IMR-90 (cell line): ENCODE measurements around the gene CCDC181. TPM values are rescaled to one million over a fixed set of nuclear protein-coding genes. Genes with fewer than 3 reads are reported as not detected.

Source experiments
- ATAC-seq: fragments of 200-7000 bp; cut with Tn5 transposase; 2 replicates; pipeline ENCODE4 v1.9.1; 2020; ENCODE audit warnings: low read depth, mild to moderate bottlenecking, moderate library complexity
- BruUV-seq: library from RNA; stranded (reverse); fragments of 400-500 nt; replicated peaks from 2 replicates; lab custom pipeline; 2021; lab: Mats Ljungman, UMichigan
- CTCF ChIA-PET: fragments of 300-600 bp; formaldehyde crosslinking; extraction: SDS; loops from one replicate; lab custom pipeline; 2021; ENCODE audit warnings: antibody characterized with exemption; lab: Yijun Ruan, JAX
- POLR2A ChIA-PET: fragments of 300-600 bp; sonication (Branson Sonifier 250); formaldehyde crosslinking; loops from one replicate; lab custom pipeline; 2022; ENCODE audit warnings: antibody characterized with exemption; ENCODE audit not compliant: unreplicated experiment; lab: Charles Lee
- DNase-seq: peaks from one replicate; pipeline ENCODE4 v3.0.0; 2013
- H2AFZ ChIP-seq: replicated peaks from 2 replicates; pipeline ENCODE3; 2013; ENCODE audit warnings: low read length, mild to moderate bottlenecking; ENCODE audit not compliant: poor library complexity
- H2AK5ac ChIP-seq: 2 replicates; pipeline ENCODE4 v1.6.1; 2013; ENCODE audit warnings: low read depth, low read length, inconsistent platforms
- H2AK9ac ChIP-seq: replicated peaks from 2 replicates; pipeline ENCODE3; 2013; ENCODE audit warnings: mild to moderate bottlenecking, low read depth, low read length, moderate library complexity; ENCODE audit not compliant: poor library complexity
- H2BK120ac ChIP-seq: 2 replicates; pipeline ENCODE4 v1.6.1; 2013; ENCODE audit warnings: low read depth, low read length, inconsistent platforms
- H2BK15ac ChIP-seq: 3 replicates; pipeline ENCODE4 v1.6.1; 2013; ENCODE audit warnings: low read depth, low read length, inconsistent platforms
- H2BK20ac ChIP-seq: 2 replicates; pipeline ENCODE4 v1.6.1; 2013; ENCODE audit warnings: low read depth, mild to moderate bottlenecking, inconsistent platforms, low read length, moderate library complexity
- H2BK5ac ChIP-seq: 2 replicates; pipeline ENCODE4 v1.6.1; 2013; ENCODE audit warnings: mild to moderate bottlenecking, low read depth, low read length, inconsistent platforms; ENCODE audit not compliant: poor library complexity, severe bottlenecking
- H3K14ac ChIP-seq: replicated peaks from 2 replicates; pipeline ENCODE4 v1.6.1; 2013; ENCODE audit warnings: low read depth, low read length, inconsistent platforms
- H3K18ac ChIP-seq: 2 replicates; pipeline ENCODE4 v1.6.1; 2013; ENCODE audit warnings: low read depth, low read length, control low read depth
- H3K23ac ChIP-seq: 2 replicates; pipeline ENCODE4 v1.6.1; 2013; ENCODE audit warnings: low read depth, low read length, inconsistent platforms
- H3K27ac ChIP-seq: 2 replicates; pipeline ENCODE4 v1.5.1; 2013; ENCODE audit warnings: mild to moderate bottlenecking, control low read depth, low read length; ENCODE audit not compliant: insufficient read depth
- H3K27me3 ChIP-seq: 2 replicates; pipeline ENCODE4 v1.6.1; 2013; ENCODE audit warnings: low read length; ENCODE audit not compliant: control insufficient read depth, insufficient read depth
- H3K36me3 ChIP-seq: 2 replicates; pipeline ENCODE4 v1.6.1; 2013; ENCODE audit warnings: low read length, mixed read lengths; ENCODE audit not compliant: control insufficient read depth, insufficient read depth
- H3K4ac ChIP-seq: 2 replicates; pipeline ENCODE4 v1.6.1; 2013; ENCODE audit warnings: low read depth, low read length, inconsistent platforms
- H3K4me1 ChIP-seq: 2 replicates; pipeline ENCODE4 v1.6.1; 2013; ENCODE audit warnings: low read length, mixed read lengths; ENCODE audit not compliant: control insufficient read depth, insufficient read depth
- H3K4me2 ChIP-seq: 2 replicates; pipeline ENCODE4 v1.6.1; 2013; ENCODE audit warnings: low read depth, mild to moderate bottlenecking, control low read depth, low read length, moderate library complexity
- H3K4me3 ChIP-seq: 2 replicates; pipeline ENCODE4 v1.5.1; 2013; ENCODE audit warnings: low read depth, mild to moderate bottlenecking, control low read depth, low read length, moderate library complexity; ENCODE audit not compliant: insufficient read depth
- H3K56ac ChIP-seq: 2 replicates; pipeline ENCODE4 v1.6.1; 2013; ENCODE audit warnings: low read length, inconsistent platforms; ENCODE audit not compliant: insufficient read depth; ENCODE audit errors: extremely low read depth
- H3K79me1 ChIP-seq, 2 experiments: 2 replicates each; pipeline ENCODE4 v1.6.1; 2013; ENCODE audit warnings: low read length in 2 of 2, inconsistent platforms in 1 of 2, low read depth in 1 of 2
- H3K9ac ChIP-seq: 2 replicates; pipeline ENCODE4 v1.6.1; 2013; ENCODE audit warnings: low read depth, low read length, control low read depth
- H3K9me1 ChIP-seq: 2 replicates; pipeline ENCODE4 v1.6.1; 2013; ENCODE audit warnings: low read length, inconsistent platforms; ENCODE audit not compliant: insufficient read depth
- H3K9me3 ChIP-seq: 2 replicates; pipeline ENCODE4 v1.6.1; 2013; ENCODE audit warnings: low read length; ENCODE audit not compliant: control insufficient read depth, insufficient read depth
- H4K20me1 ChIP-seq: 2 replicates; pipeline ENCODE4 v1.6.1; 2013; ENCODE audit warnings: low read length, inconsistent platforms; ENCODE audit not compliant: insufficient read depth
- H4K5ac ChIP-seq: 2 replicates; pipeline ENCODE4 v1.6.1; 2013; ENCODE audit warnings: mild to moderate bottlenecking, low read depth, low read length, control low read depth
- H4K8ac ChIP-seq, 2 experiments: 2 replicates each; pipeline ENCODE4 v1.6.1; 2013; ENCODE audit warnings: low read depth in 2 of 2, low read length in 2 of 2, control low read depth in 1 of 2, inconsistent platforms in 1 of 2
- H4K91ac ChIP-seq: 2 replicates; pipeline ENCODE4 v1.6.1; 2013; ENCODE audit warnings: low read depth, low read length, inconsistent platforms; ENCODE audit not compliant: insufficient read depth
- BHLHE40 ChIP-seq: fragments of 150-350 bp; IDR thresholded peaks from 2 replicates; pipeline ENCODE4 v1.6.1; 2016; ENCODE audit warnings: mild to moderate bottlenecking, low read depth, low read length
- CEBPB ChIP-seq: IDR thresholded peaks from 2 replicates; pipeline ENCODE4 v1.6.1; 2012; ENCODE audit warnings: low read depth, low read length, improper control_type of control experiment
- FOS ChIP-seq: fragments of 150-350 bp; IDR thresholded peaks from 2 replicates; pipeline ENCODE4 v1.6.1; 2016; ENCODE audit warnings: low read depth, low read length
- MAFK ChIP-seq: IDR thresholded peaks from 2 replicates; pipeline ENCODE4 v1.6.1; 2012; ENCODE audit warnings: low read depth, low read length, improper control_type of control experiment
- MXI1 ChIP-seq: IDR thresholded peaks from 2 replicates; pipeline ENCODE4 v1.6.1; 2012; ENCODE audit warnings: low read depth, mild to moderate bottlenecking, low read length, moderate library complexity, borderline replicate concordance
- NFE2L2 ChIP-seq: fragments of 150-350 bp; IDR thresholded peaks from 2 replicates; pipeline ENCODE4 v1.6.1; 2016; ENCODE audit warnings: low read depth, mild to moderate bottlenecking, low read length
- RAD21 ChIP-seq: IDR thresholded peaks from 2 replicates; pipeline ENCODE4 v1.6.1; 2012; ENCODE audit warnings: low read length, improper control_type of control experiment
- SMC3 ChIP-seq: fragments of 150-350 bp; IDR thresholded peaks from 2 replicates; pipeline ENCODE4 v1.6.1; 2016; ENCODE audit warnings: low read depth, mild to moderate bottlenecking, antibody characterized with exemption, low read length, moderate library complexity
- USF2 ChIP-seq: fragments of 150-350 bp; IDR thresholded peaks from 2 replicates; pipeline ENCODE4 v1.6.1; 2017; ENCODE audit warnings: mild to moderate bottlenecking, antibody characterized with exemption, low read length, low read depth
- WGBS, 2 experiments: methylation state at CpG; one replicate each; pipeline versions ENCODE4 v1.1.5 to v1.1.7; 2013; ENCODE audit warnings: missing lambda C conversion rate in 2 of 2; ENCODE audit not compliant: insufficient read length in 1 of 2; ENCODE audit errors: extremely low coverage in 2 of 2; 5-methylcytosine and 5-hydroxymethylcytosine counted together
- dilution Hi-C: fragments of 300-500 bp; cut with HindIII; formaldehyde crosslinking; loops from one replicate; pipeline ENCODE4 v1.14.3; 2018; ENCODE audit warnings: low sequenced_read_pairs; ENCODE audit not compliant: unreplicated experiment
- in situ Hi-C: fragments of 300-500 bp; cut with MboI; formaldehyde crosslinking; loops from 3 replicates; pipeline ENCODE4 v1.14.3; 2019; ENCODE audit warnings: low sequenced_read_pairs, inconsistent platforms, mixed read lengths
- intact Hi-C: fragments of 100-400 bp; cut with micrococcal nuclease; formaldehyde crosslinking; loops from 2 replicates; pipeline ENCODE4 v1.10.0; 2022
- polyA plus RNA-seq, 3 experiments: library from polyadenylated mRNA; depleted of rRNA; stranded (reverse); fragments of >200 nt; gene quantifications; 2 replicates each; pipeline ENCODE4 v1.2.3, GENCODE V29; 2012; ENCODE audit warnings: low replicate concordance in 1 of 3
- total RNA-seq: library from RNA; depleted of rRNA; stranded (reverse); fragments of >200 nt; gene quantifications from 2 replicates; pipeline ENCODE4 v1.2.3, GENCODE V29; 2012
- TF ChIP-seq, protein P1 (sequence below): fragments of 150-350 bp; IDR thresholded peaks from 2 replicates; pipeline ENCODE4 v1.6.1; 2016; ENCODE audit warnings: low read depth, mild to moderate bottlenecking, low read length, moderate library complexity, borderline replicate concordance
- TF ChIP-seq, protein P2 (sequence below): conservative IDR thresholded peaks from 2 replicates; pipeline ENCODE4 v1.5.1; 2012; ENCODE audit warnings: mild to moderate bottlenecking, low read depth, low read length, improper control_type of control experiment

CCDC181 gene
- total and polyA plus RNA-seq, 2 of the 4 experiments (the other 2 are of a cell fraction): 0.03 TPM; not detected in 1

DNA sequence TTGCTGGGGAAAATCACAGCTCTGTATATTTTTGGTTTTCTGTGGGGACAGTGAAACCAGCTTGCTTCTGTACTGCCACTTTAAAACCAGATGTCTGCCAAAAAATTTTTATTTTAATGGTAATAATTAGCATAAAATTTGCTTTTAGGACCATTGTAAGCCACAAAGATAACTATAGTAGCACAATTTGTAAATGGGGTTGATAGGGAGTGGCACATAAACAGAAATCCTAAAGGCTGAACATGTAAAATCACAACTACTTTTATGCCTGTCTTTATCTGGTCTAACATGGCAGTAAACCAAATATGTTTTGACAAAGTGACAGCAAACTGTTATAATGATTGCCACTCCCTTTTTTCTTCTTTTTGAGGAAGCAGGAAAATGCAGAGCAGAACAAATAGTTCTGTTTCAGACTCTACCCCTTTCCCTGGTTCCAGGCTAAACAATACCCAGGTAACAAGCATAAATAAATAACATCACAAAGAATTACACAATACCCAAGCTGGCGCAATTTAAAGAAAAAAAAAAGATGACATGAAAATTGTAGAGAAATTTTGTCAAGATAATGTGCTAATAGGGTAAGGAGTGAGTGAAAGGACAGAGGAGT, 24.0 kb upstream of the CCDC181 start:
- H3K14ac ChIP-seq: no peak overlapping the region
- CTCF ChIA-PET: interaction anchor here (0.7 kb wide), 1 partner anchor 298 kb away, joined by 3 read pairs; no protein-coding TSS in a partner anchor

More for the DNA sequence above, 24.0 kb upstream of the CCDC181 start:
- H2BK5ac ChIP-seq: no peak overlapping the region
- H4K8ac ChIP-seq: no peak overlapping the region
- intact Hi-C loops (no loop called here), dilution Hi-C loops (no loop called here), in situ Hi-C loops (no loop called here)
- H3K9ac ChIP-seq: no peak overlapping the region
- H2AK5ac ChIP-seq: no peak overlapping the region
- ATAC-seq (no peak), DNase-seq (no peak)
- no peaks in the 10 kb centered on the region for H3K9me1 ChIP-seq
- no TSS peak for BruUV-seq
- no peak overlapping the region for H3K4me2 ChIP-seq
- POLR2A ChIA-PET: no interaction called here
- no peak overlapping the region for H3K4ac ChIP-seq
- H3K4me3 ChIP-seq: no peak overlapping the region
- H3K23ac ChIP-seq: no peak overlapping the region
- no peaks in the 10 kb centered on the region for H4K20me1 ChIP-seq
- no peaks in the 10 kb centered on the region for H3K36me3 ChIP-seq
- H3K27me3 ChIP-seq: no peaks in the 10 kb centered on the region
- H2AFZ ChIP-seq: no peak overlapping the region
- H4K91ac ChIP-seq: no peak overlapping the region
- H3K4me1 ChIP-seq: no peaks in the 10 kb centered on the region
- no peak overlapping the region for H2BK120ac ChIP-seq
- no peaks in the 10 kb centered on the region for H3K9me3 ChIP-seq
- H3K18ac ChIP-seq: no peak overlapping the region
- H3K56ac ChIP-seq: no peak overlapping the region
- H2BK15ac ChIP-seq: no peak overlapping the region
- H3K79me1 ChIP-seq: no peaks in the 10 kb centered on the region
- no peak overlapping the region for H2BK20ac ChIP-seq
- H3K27ac ChIP-seq: no peak overlapping the region
- H4K5ac ChIP-seq: no peak overlapping the region
- WGBS, 2 experiments: no CpG with 5 or more reads among the region's 1 CpG
- no peak for TF ChIP-seq FOS
- TF ChIP-seq, protein P1, sequence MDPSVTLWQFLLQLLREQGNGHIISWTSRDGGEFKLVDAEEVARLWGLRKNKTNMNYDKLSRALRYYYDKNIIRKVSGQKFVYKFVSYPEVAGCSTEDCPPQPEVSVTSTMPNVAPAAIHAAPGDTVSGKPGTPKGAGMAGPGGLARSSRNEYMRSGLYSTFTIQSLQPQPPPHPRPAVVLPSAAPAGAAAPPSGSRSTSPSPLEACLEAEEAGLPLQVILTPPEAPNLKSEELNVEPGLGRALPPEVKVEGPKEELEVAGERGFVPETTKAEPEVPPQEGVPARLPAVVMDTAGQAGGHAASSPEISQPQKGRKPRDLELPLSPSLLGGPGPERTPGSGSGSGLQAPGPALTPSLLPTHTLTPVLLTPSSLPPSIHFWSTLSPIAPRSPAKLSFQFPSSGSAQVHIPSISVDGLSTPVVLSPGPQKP: no peak
- no peak for TF ChIP-seq CEBPB
- TF ChIP-seq USF2: no peak
- no peak for TF ChIP-seq SMC3
- TF ChIP-seq NFE2L2: no peak
- no peak for TF ChIP-seq MXI1
- TF ChIP-seq BHLHE40: no peak
- TF ChIP-seq, protein P2, sequence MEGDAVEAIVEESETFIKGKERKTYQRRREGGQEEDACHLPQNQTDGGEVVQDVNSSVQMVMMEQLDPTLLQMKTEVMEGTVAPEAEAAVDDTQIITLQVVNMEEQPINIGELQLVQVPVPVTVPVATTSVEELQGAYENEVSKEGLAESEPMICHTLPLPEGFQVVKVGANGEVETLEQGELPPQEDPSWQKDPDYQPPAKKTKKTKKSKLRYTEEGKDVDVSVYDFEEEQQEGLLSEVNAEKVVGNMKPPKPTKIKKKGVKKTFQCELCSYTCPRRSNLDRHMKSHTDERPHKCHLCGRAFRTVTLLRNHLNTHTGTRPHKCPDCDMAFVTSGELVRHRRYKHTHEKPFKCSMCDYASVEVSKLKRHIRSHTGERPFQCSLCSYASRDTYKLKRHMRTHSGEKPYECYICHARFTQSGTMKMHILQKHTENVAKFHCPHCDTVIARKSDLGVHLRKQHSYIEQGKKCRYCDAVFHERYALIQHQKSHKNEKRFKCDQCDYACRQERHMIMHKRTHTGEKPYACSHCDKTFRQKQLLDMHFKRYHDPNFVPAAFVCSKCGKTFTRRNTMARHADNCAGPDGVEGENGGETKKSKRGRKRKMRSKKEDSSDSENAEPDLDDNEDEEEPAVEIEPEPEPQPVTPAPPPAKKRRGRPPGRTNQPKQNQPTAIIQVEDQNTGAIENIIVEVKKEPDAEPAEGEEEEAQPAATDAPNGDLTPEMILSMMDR: no peak
- TF ChIP-seq RAD21: no peak
- no peak for TF ChIP-seq MAFK
- H2AK9ac ChIP-seq: no peak overlapping the region
